Activated T-cell treated with anti-CD3 and anti-CD28 coated beads for 24 hours (primary cell): Measurements from ENCODE around the gene NLGN1.

Experiments
- DNase-seq: peaks from one replicate; pipeline ENCODE4 v3.0.0-alpha.2; 2020; ENCODE audit warnings: low read depth

The NLGN1 gene

GRCh38 chr3:173711619-173712018 is 314.1 kb downstream of the NLGN1 start:
- DNase-seq = no peak

- no peak for DNase-seq
Observed at GRCh38 chr3:173719585-173719984, 322.0 kb downstream of the NLGN1 start.

- DNase-seq = no peak
Observed at GRCh38 chr3:173725507-173725906, 328.0 kb downstream of the NLGN1 start.

GRCh38 chr3:173730391-173730790 is 332.8 kb downstream of the NLGN1 start:
- no peak for DNase-seq

GRCh38 chr3:173732237-173732636 is 334.7 kb downstream of the NLGN1 start:
- DNase-seq = no peak

- no peak for DNase-seq
Observed at GRCh38 chr3:173733029-173733652, 335.6 kb downstream of the NLGN1 start.

- DNase-seq = no peak
Observed at GRCh38 chr3:173734473-173734872, 336.9 kb downstream of the NLGN1 start.

GRCh38 chr3:173734895-173735294 is 337.4 kb downstream of the NLGN1 start:
- DNase-seq = no peak

GRCh38 chr3:173735841-173736240 is 338.3 kb downstream of the NLGN1 start:
- no peak for DNase-seq

- no peak for DNase-seq
Observed at GRCh38 chr3:173737167-173737808, 339.7 kb downstream of the NLGN1 start.

- DNase-seq = no peak
Observed at GRCh38 chr3:173739726-173740125, 342.2 kb downstream of the NLGN1 start.

- DNase-seq = no peak
Observed at GRCh38 chr3:173742491-173742890, 344.9 kb downstream of the NLGN1 start.

GRCh38 chr3:173743111-173743510 is 345.6 kb downstream of the NLGN1 start:
- no peak for DNase-seq

GRCh38 chr3:173743516-173743915 is 346.0 kb downstream of the NLGN1 start:
- no peak for DNase-seq

- DNase-seq = no peak
Observed at GRCh38 chr3:173744479-173744878, 346.9 kb downstream of the NLGN1 start.

GRCh38 chr3:173744895-173745294 is 347.4 kb downstream of the NLGN1 start:
- no peak for DNase-seq

GRCh38 chr3:173745952-173746682 is 348.6 kb downstream of the NLGN1 start:
- no peak for DNase-seq

- no peak for DNase-seq
Observed at GRCh38 chr3:173747427-173747826, 349.9 kb downstream of the NLGN1 start.

GRCh38 chr3:173748105-173748504 is 350.6 kb downstream of the NLGN1 start:
- no peak for DNase-seq

GRCh38 chr3:173750095-173750494 is 352.6 kb downstream of the NLGN1 start:
- no peak for DNase-seq

- DNase-seq = no peak
Observed at GRCh38 chr3:173750591-173750990, 353.0 kb downstream of the NLGN1 start.

GRCh38 chr3:173753593-173753992 is 356.0 kb downstream of the NLGN1 start:
- DNase-seq = no peak

- no peak for DNase-seq
Observed at GRCh38 chr3:173755161-173755560, 357.6 kb downstream of the NLGN1 start.
